ENCODE data around the gene PATE1. TPM values are rescaled to one million over a fixed set of nuclear protein-coding genes. Genes with fewer than 3 reads are reported as not detected.
A peak's percentile ranks its signal among the peaks of the same experiment; 100 is the strongest.

Gene PATE1
- total RNA-seq, 2 donors from 2014 or later, result not detected

- ATAC-seq (no peak), DNase-seq (ENCODE audit: low spot score in 2 of 2) (no peak)
- Mint-ChIP-seq H3K36me3 (peaks cover 0 to 5% of the 10 kb centered on the region in 2 donors), H3K9me3 (peaks cover 0 to 13% of the 10 kb centered on the region in 2 donors), H3K27ac (no peak overlapping the region)
These were observed 27.4 kb downstream of the PATE1 start for GRCh38 chr11:125773516-125773915.

- Mint-ChIP-seq H3K27ac (peak overlapping the region in 1 of 2 donors; percentile 17), H3K9me3 (peaks cover 0 to 13% of the 10 kb centered on the region in 2 donors), H3K36me3 (peaks cover 0 to 5% of the 10 kb centered on the region in 2 donors)
- peak in 1 of 2 donors; percentile 73 for ATAC-seq
- no peak for DNase-seq (ENCODE audit: low spot score in 2 of 2)
These were observed 31.2 kb downstream of the PATE1 start for GRCh38 chr11:125777309-125777708.

- DNase-seq (ENCODE audit: low spot score in 2 of 2) (no peak), ATAC-seq (no peak)
- peaks cover 0 to 5% of the 10 kb centered on the region in 2 donors for H3K36me3 Mint-ChIP-seq
- H3K9me3 Mint-ChIP-seq, result peaks cover 0 to 13% of the 10 kb centered on the region in 2 donors
- H3K27ac Mint-ChIP-seq, result peak within 1 kb of the TSS in 1 of 2 donors; percentile 17
These were observed 32.6 kb downstream of the PATE1 start, which contains the start of gene PATE2 for GRCh38 chr11:125778728-125779127. Gene PATE2, minus strand, starts transcription at chr11:125778828. Its CDS starts 55 bp downstream, at chr11:125778773.

GRCh38 chr11:125784678-125785077 lies 38.6 kb downstream of the PATE1 start:
- ATAC-seq, result no peak
- H3K27ac Mint-ChIP-seq, result no peak overlapping the region
- H3K36me3 Mint-ChIP-seq, result no peaks in the 10 kb centered on the region
- H3K9me3 Mint-ChIP-seq, result no peaks in the 10 kb centered on the region
- no peak for DNase-seq (ENCODE audit: low spot score in 2 of 2)

- peak within 1 kb of the TSS in 1 of 2 donors; percentile 13 for H3K27ac Mint-ChIP-seq
- H3K36me3 Mint-ChIP-seq, result no peaks in the 10 kb centered on the region
- DNase-seq (ENCODE audit: low spot score in 2 of 2) (no peak), ATAC-seq (no peak)
- peaks cover 5% of the 10 kb centered on the region in 2 donors for H3K9me3 Mint-ChIP-seq
These were observed 41.7 kb downstream of the PATE1 start, which contains the start of gene PATE3 for GRCh38 chr11:125787827-125788226. Gene PATE3, plus strand, starts transcription at chr11:125788127. Its CDS starts 25 bp downstream, at chr11:125788152.

- ATAC-seq (no peak), DNase-seq (ENCODE audit: low spot score in 2 of 2) (no peak)
- no peak overlapping the region for H3K27ac Mint-ChIP-seq
- H3K36me3 Mint-ChIP-seq, result peaks cover 0 to 11% of the 10 kb centered on the region in 2 donors
- H3K9me3 Mint-ChIP-seq, result peaks cover 5 to 18% of the 10 kb centered on the region in 2 donors
These were observed 44.7 kb downstream of the PATE1 start for GRCh38 chr11:125790825-125791224.

GRCh38 chr11:125797641-125798040 lies 51.6 kb downstream of the PATE1 start:
- Mint-ChIP-seq H3K9me3 (peaks cover 15 to 38% of the 10 kb centered on the region in 2 donors), H3K36me3 (peaks cover 13 to 40% of the 10 kb centered on the region in 2 donors)

More at GRCh38 chr11:125797641-125798040, 51.6 kb downstream of the PATE1 start:
- DNase-seq (ENCODE audit: low spot score in 2 of 2) (no peak), ATAC-seq (no peak)
- no peak overlapping the region for H3K27ac Mint-ChIP-seq

Other genes with a start within 250 kb of the PATE1 start
- 10 to 100 TPM; 12.4 to 33.0 TPM for gene EI24, start 176.8 kb upstream of the PATE1 start, total RNA-seq
- gene STT3A, start 153.4 kb upstream of the PATE1 start, total RNA-seq, result 100 to 1,000 TPM; 112 to 143 TPM
- 100 to 1,000 TPM; 112 to 137 TPM for gene CHEK1, start 121.1 kb upstream of the PATE1 start, total RNA-seq
- not detected for gene ACRV1, start 65.4 kb upstream of the PATE1 start, total RNA-seq
- not detected for gene PATE2, start 32.5 kb downstream of the PATE1 start, total RNA-seq
- gene PATE3, start 41.8 kb downstream of the PATE1 start, total RNA-seq, result not detected
- gene PATE4, start 87.0 kb downstream of the PATE1 start, total RNA-seq, result not detected
- 1 to 10 TPM; 6.4 to 7.0 TPM for gene HYLS1, start 141.4 kb downstream of the PATE1 start, total RNA-seq
- gene PUS3, start 156.9 kb downstream of the PATE1 start, total RNA-seq, result 10 to 100 TPM; 10.2 to 32.2 TPM
- gene DDX25, start 158.2 kb downstream of the PATE1 start, total RNA-seq, result 1 to 10 TPM in 1 of 2 donors, not detected in 1; 4.2 TPM
- gene VSIG10L2, start 199.8 kb downstream of the PATE1 start, total RNA-seq, result not detected